NOMO-1 (cell line): Measurements from ENCODE around the gene SAMD10.
"Not testable (repeated sequence)": the region's sequence is repeated elsewhere in the genome, so short reads cannot be mapped to it uniquely, and the experiment has no call there.

ENCODE experiments used
- DNase-seq, 2 experiments: peaks; one replicate each; lab custom pipeline; 2025; ENCODE audit not compliant: unreplicated experiment in 2 of 2; lab: John Stamatoyannopoulos, UW

Gene SAMD10

GRCh38 chr20:63979557-63980316 lies at the start of gene SAMD10:
Gene SAMD10 (minus strand): TSS chr20:63979642. CDS start chr20:63979467, 175 bp downstream.
- DNase-seq = peak; percentile 28 to 49

DNA sequence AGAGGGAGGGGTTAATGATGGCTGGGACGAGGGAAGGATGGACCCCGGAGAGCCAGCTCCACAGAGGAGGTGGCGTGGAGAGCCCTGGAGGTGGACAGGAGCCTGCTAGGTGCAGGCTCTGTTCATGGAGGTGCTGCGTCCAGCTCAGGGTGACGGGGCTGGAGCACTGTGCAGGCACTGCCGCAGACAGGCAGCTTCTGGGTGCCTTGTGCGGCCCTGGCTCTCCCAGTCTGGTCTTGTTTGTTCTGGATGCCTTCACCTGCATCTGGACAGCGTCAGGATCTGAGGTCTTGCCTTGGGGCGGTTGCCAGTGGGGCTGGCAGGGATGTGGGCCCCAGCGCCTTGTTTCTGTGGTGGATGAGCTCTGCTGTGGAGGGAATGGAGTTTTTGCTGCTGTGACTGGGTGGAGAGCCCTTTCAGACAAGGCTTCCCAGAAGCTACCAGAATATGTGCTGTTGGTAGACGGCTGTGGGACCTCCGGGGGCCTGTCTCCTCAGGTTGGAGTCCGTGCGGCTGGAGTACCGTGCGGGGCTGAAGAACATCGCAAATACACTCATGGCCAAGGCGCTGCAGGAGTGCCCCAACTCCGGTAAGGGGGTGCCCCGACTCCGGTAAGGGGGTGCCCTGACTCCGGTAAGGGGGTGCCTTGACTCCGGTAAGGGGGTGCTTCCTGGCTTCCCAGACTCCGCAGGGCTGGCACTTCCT lies 48.7 kb upstream of the SAMD10 start:
- DNase-seq = no peak

- no peak for DNase-seq
These were observed 46.5 kb upstream of the SAMD10 start for GRCh38 chr20:64025826-64026412.

DNA sequence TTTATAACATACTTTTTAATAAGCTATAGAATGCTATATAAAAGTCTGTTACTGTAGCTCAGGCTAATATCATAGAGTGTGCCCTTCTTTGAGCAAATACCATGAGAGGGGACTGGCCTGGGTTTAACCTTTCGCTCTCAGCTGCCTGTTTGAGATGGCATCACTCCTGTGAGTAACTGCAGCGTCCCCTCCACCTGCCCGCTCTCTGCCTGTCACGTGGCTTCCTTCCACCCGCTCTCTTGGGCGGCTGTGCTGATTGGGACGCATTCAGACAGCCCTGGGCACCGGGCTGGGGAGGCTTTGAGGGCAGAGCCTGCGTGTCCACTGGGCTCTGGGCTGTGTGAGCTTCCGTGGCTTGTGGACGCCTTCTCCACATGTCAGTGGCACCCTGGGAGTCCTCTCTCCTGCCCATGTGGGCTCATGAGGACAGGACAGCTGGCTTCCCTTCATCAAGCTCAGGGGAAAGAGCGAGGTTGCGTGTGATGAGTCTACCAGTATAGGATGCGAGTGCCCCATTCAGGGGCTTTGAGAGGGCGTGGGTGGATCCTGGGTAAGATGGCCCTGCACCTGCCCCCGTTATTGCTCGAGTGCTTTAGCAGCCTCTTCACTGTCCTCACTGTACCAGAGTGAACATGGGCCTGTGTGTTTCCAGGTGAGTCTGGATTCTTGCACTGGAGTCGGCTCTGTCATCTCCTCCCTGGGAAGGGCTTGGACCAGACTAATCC lies 45.8 kb upstream of the SAMD10 start:
- no peak for DNase-seq

DNA sequence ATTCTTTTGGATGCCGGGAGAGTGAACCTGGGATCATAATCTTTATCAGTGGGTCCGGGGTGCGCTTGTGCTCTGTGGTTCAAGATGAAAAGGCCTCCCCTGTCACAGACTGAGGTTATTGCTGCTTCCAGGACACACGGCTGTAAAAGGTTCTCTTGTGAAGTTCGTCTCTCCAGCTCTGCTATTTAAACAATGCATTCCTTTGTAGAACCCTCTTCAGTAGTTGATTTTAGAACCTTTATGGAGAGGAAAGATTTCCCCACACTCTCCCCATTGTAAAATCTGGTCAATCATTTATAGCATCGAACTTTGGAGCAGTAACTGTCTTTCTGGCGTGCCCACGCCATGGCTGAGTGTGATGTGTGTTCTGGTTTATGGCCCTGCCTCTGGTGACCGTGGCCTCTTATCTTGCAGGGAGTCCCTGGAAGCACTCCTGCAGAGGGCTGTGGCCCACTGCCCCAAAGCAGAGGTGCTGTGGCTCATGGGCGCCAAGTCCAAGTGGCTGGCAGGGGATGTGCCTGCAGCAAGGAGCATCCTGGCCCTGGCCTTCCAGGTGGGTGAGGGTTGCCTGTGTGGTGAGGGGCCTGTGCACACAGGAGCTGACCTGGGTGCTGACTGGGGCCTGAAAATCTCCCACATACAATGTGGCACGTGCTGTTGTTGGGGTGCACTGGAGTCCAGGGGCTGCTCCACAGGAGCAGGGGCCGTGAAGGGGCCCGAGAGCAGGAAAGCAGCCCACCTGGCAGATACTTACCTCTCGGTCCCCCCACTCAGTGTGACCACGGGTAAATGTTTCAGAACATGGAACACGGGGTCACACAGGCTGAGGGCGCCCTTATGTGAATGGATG lies 44.9 kb upstream of the SAMD10 start:
- no peak for DNase-seq

DNA sequence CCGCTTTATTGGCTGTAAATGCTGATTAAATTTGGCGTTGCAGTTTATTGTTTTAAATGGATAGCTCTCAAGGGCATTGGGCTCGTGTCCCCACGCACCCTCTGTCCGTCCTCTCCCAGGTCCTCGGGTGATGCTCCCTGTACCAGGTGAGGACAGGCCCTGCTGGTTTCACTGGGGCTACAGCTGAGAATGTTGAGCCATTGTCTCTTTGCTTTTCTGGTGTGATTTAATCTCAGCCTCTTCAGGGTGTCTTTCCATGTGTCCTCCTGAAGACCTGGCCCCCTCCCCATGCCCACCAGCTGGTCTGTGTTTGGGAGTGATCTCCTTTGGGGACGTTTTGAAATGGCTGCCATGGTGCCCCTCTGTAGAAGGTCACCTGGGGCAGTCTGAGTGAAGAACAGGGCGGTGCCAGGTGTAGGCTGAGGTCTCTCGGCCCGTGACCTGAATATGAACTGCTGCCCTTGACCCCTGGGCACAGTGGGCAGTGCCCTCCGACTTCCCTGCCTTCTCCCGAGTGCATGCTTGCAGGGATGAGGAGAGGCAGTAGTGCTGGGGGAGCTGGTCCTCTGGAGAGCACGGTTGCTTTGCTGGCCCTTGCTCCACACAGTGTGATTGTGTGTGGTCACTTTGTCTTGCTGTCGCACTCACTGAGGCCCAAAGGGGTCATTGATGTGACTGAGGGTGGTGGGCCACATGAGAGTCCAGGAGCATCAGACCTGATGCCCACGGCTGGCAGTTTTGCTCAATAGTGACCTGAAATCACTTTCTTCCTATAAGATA lies 44.1 kb upstream of the SAMD10 start:
- DNase-seq = no peak

DNA sequence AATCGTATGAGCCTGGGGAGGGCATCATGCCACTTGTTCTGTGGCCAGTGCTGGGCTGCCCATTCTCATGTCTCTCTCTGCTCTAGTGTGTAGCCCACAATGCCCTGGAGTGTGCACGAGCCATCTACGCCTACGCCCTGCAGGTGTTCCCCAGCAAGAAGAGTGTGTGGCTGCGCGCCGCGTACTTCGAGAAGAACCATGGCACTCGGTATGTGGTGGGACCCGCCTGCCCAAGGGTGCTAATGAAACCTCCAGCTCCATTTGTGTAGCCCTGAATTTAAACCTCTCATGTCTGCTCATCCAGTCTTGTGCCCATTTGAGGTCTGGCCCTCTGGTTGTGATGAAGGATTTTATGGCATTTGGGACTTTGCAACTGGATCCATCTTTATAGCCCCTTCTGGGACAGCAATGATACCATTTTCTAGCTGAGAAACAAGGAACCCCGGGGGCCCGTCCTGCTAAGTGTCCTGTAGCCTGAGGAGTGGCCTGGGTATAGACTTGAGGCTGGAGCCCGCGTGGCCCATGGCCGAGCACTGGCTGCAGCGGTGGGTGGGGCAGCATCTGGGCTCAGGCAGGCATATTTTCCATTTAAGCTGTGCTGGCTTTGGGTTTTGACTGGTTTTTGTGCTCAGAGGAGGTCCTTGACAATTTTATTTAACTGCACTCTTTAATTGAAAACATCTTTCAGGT lies 43.4 kb upstream of the SAMD10 start:
- DNase-seq = no peak

DNA sequence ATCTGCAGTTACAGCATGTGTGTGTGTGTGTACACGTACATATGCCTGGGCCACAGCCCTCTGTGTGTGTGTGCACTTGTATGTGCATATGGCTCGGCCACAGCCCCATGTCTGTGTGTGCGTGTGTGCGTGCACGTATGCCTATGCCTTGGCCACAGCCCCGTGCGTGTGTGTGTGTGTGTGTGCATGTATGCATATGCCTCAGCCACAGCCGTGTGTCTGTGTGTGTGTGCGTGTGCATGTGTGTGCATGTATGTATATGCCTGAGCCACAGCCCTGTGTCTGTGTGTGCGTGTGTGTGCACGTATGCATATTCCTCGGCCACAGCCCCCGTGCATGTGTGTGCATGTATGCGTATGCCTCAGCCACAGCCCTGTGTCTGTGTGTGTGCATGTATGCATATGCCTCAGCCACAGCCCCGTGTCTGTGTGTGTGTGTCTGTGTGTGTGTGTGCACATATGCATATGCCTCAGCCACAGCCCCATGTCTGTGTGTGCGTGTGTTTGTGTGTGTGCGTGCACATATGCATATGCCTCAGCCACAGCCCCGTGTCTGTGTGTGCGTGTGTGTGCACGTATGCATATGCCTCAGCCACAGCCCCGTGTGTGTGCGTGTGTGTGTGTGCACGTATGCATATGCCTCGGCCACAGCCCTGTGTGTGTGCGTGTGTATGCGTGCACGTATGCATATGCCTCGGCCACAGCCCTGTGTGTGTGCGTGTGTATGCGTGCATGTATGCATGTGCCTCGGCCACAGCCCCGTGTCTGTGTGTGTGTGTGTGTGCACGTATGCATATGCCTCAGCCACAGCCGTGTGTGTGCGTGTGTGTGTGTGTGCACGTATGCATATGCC lies 41.9 kb upstream of the SAMD10 start:
- no peak for DNase-seq

DNA sequence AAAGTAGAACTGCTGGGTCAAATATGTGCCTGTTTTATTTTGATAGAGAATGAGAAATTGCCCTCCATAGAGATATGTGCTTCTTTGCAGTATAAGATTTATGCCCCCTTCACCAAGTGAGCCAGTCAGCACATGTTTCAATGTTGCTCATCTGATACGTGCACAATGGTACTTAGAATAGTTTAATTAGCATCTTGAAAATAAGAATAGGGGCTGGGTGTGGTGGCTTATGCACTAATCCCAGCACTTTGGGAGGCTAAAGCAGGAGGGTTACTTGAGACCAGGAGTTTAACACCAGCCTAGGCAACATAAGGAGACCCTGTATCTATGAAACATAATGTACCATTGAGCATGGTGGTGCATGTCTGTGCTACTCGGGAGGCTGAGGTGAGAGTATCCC lies 36.2 kb upstream of the SAMD10 start:
- DNase-seq = no peak

GRCh38 chr20:64012385-64013154 lies 33.1 kb upstream of the SAMD10 start:
- DNase-seq = not testable (repeated sequence)

- no peak for DNase-seq
These were observed 31.9 kb upstream of the SAMD10 start for GRCh38 chr20:64011366-64011779.

- no peak for DNase-seq
These were observed 31.3 kb upstream of the SAMD10 start for GRCh38 chr20:64010711-64011237.

DNA sequence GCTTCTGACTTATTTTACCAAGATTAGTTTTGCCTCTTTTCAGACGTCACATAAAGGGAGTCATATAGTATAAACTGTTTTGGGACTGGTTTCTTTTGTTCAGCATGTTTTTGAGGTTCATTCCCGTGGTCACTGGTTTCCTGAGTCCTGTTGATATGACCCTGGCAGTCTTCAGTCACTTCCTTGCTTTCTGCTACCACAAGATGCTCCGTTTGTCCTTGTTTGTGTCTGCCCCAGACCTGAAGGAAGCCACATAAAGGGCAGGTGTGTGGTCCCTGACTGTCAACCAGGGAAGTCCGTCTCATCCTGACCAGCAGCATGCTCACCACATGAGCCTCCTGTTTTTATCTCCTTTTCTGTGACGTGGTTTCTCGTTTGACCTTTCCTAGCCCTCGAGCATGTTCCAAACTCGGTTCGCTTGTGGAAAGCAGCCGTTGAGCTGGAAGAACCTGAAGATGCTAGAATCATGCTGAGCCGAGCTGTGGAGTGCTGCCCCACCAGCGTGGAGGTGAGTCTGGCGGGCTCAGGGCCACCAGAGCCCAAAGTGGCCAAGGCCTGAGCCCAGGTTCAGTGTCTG lies 30.5 kb upstream of the SAMD10 start:
- DNase-seq = no peak

DNA sequence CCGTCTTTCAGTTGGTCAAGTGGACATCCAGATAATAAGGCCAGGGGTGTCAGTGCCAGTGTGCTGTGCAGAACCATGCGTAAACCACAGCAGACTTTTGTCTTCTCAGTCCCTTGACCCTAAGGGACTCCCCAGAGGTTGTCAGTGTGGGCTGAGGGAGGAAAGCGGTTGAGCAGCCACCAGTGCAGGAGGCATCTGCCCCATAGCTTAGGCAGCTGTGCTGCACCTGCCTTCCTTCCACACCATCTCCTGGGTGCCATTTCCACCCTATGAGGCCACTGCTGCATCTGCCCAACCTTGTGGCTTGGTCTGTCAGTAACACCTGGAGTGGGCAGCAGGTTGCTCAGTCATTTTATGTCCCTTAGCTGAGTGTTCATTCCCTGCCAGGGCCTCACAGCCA lies 27.5 kb upstream of the SAMD10 start:
- DNase-seq = no peak

DNA sequence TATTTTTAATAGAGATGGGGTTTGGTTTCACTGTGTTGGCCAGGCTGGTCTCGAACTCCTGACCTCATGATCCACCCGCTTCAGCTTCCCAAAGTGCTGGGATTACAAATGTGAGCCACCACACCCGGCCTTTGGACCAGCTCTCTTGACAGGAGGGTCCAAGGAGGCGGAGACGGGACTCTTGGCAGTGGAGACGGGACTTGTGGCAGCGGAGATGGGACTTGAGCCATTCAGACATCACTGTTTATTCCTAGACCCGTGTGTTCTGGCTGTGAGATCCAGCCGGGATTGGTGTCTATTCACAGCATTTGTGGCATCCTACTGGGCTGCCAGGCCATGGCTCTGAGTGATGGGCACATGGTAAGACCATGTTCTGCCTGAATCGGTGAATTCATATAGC lies 27.0 kb upstream of the SAMD10 start:
- no peak for DNase-seq

- no peak for DNase-seq
These were observed 26.0 kb upstream of the SAMD10 start for GRCh38 chr20:64005394-64005793.
